Left ventricle myocardium inferior (tissue), 1 donor: ENCODE data around the gene SMG6. TPM values are rescaled to one million over a fixed set of nuclear protein-coding genes. Genes with fewer than 3 reads are reported as not detected.

Experiments used
- DNase-seq: peaks from one replicate; pipeline ENCODE4 v3.0.0-alpha.2; 2020
- H3K27ac ChIP-seq: fragments of 200-600 bp; replicated peaks from 2 replicates; pipeline ENCODE4 v1.8.0; 2021
- H3K27me3 ChIP-seq: fragments of 200-600 bp; 2 replicates; pipeline ENCODE4 v1.8.0; 2021; ENCODE audit warnings: low read depth
- H3K36me3 ChIP-seq: fragments of 200-600 bp; 2 replicates; pipeline ENCODE4 v1.8.0; 2021
- H3K4me1 ChIP-seq: fragments of 200-600 bp; 2 replicates; pipeline ENCODE4 v1.8.0; 2021
- H3K4me3 ChIP-seq: fragments of 200-600 bp; 2 replicates; pipeline ENCODE4 v1.8.0; 2021; ENCODE audit warnings: mild to moderate bottlenecking, moderate library complexity
- H3K9me3 ChIP-seq: fragments of 200-600 bp; replicated peaks from 2 replicates; pipeline ENCODE4 v1.8.0; 2021
- intact Hi-C: fragments of 100-400 bp; cut with micrococcal nuclease; formaldehyde crosslinking; loops from one replicate; pipeline ENCODE4 v1.11.0; 2022
- total RNA-seq: library from RNA; stranded (reverse); fragmentation: NEBNext Ultra II Directional; extraction: Animal tissue kit (Norgen Biotek cat#: 25700); gene quantifications from one replicate; pipeline ENCODE4 v1.2.1, GENCODE V29; 2021
- TF ChIP-seq, protein P1 (sequence below): fragments of 200-600 bp; IDR thresholded peaks from 2 replicates; pipeline ENCODE4 v1.8.0; 2021; ENCODE audit warnings: antibody characterized with exemption, mild to moderate bottlenecking, borderline replicate concordance
- donor health status: DM: no; HTN: yes; CAD: no; lungs with severe emphysema.

Gene SMG6
- total RNA-seq, 1 donor from 2014 or later, result 22.1 TPM

GRCh38 chr17:2183346-2183745 lies 120.2 kb downstream of the SMG6 start:
- no peak for DNase-seq
- Histone ChIP-seq H3K4me1 (peaks cover 59% of the 10 kb centered on the region), H3K9me3 (no peaks in the 10 kb centered on the region), H3K27ac (peak overlapping the region; percentile 90), H3K4me3 (no peak overlapping the region), H3K36me3 (peaks cover 17% of the 10 kb centered on the region), H3K27me3 (no peaks in the 10 kb centered on the region)
- TF ChIP-seq, protein P1, sequence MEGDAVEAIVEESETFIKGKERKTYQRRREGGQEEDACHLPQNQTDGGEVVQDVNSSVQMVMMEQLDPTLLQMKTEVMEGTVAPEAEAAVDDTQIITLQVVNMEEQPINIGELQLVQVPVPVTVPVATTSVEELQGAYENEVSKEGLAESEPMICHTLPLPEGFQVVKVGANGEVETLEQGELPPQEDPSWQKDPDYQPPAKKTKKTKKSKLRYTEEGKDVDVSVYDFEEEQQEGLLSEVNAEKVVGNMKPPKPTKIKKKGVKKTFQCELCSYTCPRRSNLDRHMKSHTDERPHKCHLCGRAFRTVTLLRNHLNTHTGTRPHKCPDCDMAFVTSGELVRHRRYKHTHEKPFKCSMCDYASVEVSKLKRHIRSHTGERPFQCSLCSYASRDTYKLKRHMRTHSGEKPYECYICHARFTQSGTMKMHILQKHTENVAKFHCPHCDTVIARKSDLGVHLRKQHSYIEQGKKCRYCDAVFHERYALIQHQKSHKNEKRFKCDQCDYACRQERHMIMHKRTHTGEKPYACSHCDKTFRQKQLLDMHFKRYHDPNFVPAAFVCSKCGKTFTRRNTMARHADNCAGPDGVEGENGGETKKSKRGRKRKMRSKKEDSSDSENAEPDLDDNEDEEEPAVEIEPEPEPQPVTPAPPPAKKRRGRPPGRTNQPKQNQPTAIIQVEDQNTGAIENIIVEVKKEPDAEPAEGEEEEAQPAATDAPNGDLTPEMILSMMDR, result no peak
- intact Hi-C loops, result no loop called here

DNA sequence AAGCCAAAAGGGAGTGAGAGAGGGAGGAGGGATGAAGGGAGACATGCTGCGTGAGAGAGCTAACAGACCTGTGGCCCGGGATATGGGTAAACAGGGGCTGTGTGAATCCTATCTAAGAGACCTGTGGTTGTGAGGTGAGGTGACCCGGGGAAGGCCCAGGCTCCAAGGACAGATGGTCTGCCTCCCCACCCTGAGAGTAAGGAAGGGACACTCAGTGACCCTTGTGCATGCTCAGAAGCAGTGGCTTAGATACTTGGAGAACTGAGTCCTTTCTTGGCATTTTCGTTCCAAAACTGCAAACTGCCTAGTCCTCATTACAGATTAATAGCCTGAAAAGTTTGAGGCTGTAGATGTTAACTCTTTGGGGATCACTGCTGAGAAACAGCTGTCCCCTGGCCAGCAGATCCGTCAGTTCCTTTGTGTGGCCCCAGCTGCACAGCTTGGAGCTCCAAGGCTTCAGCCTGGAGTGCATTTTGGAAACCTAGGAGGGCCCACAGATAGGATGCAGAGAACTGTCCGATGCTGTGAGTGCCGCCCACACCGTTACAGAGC lies 121.6 kb downstream of the SMG6 start:
- Histone ChIP-seq H3K4me1 (peaks cover 65% of the 10 kb centered on the region), H3K9me3 (no peaks in the 10 kb centered on the region), H3K36me3 (peaks cover 17% of the 10 kb centered on the region), H3K27ac (peak overlapping the region; percentile 90), H3K27me3 (no peaks in the 10 kb centered on the region), H3K4me3 (peak overlapping the region; percentile 34)
- TF ChIP-seq, protein P1, result no peak
- intact Hi-C loops, result no loop called here
- DNase-seq, result no peak

GRCh38 chr17:2181206-2181896 lies 122.2 kb downstream of the SMG6 start:
- H3K4me1 ChIP-seq, result peaks cover 71% of the 10 kb centered on the region
- peaks cover 11% of the 10 kb centered on the region for H3K36me3 ChIP-seq
- peak overlapping the region; percentile 34 for H3K4me3 ChIP-seq
- TF ChIP-seq, protein P1, result no peak
- no peaks in the 10 kb centered on the region for H3K9me3 ChIP-seq
- no peaks in the 10 kb centered on the region for H3K27me3 ChIP-seq
- peak overlapping the region; percentile 90 for H3K27ac ChIP-seq
- intact Hi-C loops, result no loop called here
- peak; percentile 76 for DNase-seq

DNA sequence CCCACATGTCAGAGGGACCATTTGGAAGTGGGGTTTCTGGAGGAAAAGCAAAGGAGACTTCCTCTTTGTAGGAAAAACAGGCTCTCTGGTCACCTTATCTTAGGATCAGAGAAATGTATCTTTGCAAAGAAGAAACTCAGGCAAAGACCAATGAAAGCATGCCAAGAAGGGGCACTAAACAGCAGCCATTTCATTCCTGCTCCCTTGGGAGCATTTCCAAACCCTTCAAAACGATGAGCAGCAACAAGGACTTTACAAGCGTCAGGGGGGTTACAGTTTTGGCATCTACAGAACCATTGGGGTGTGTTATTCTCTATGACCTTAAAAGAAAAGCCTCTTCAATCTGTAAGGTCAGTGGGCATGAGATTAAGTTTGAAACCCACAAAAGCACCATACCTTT lies 122.8 kb downstream of the SMG6 start:
- Histone ChIP-seq H3K36me3 (peaks cover 5% of the 10 kb centered on the region), H3K27me3 (no peaks in the 10 kb centered on the region), H3K27ac (peak overlapping the region; percentile 90), H3K4me3 (no peak overlapping the region), H3K9me3 (no peaks in the 10 kb centered on the region), H3K4me1 (peaks cover 77% of the 10 kb centered on the region)
- TF ChIP-seq, protein P1, result no peak
- intact Hi-C loops, result no loop called here
- no peak for DNase-seq

GRCh38 chr17:2179615-2180295 lies 123.8 kb downstream of the SMG6 start:
- peak; percentile 81 for DNase-seq
- Histone ChIP-seq H3K36me3 (no peaks in the 10 kb centered on the region), H3K4me1 (peaks cover 87% of the 10 kb centered on the region), H3K9me3 (no peaks in the 10 kb centered on the region), H3K4me3 (peak overlapping the region; percentile 16), H3K27me3 (no peaks in the 10 kb centered on the region), H3K27ac (peak overlapping the region; percentile 90)
- TF ChIP-seq, protein P1, result no peak
- intact Hi-C loops, result loop anchor here (10.0 kb wide), 2 partner anchors 55 to 85 kb away; no protein-coding TSS in a partner anchor
